Posterior cingulate gyrus (tissue), 11 donors: ENCODE data around the gene ABLIM3.

ENCODE experiments used
- DNase-seq, 10 donors: peaks; one replicate each; pipeline versions ENCODE4 v3.0.0 to v3.0.0-alpha.2; 2020 to 2021; ENCODE audit warnings: mixed read lengths in 3 of 10
- intact Hi-C: fragments of 100-400 bp; cut with DNase I; formaldehyde crosslinking; loops from one replicate; pipeline ENCODE4 v1.15.1; 2023

ABLIM3 gene

DNA sequence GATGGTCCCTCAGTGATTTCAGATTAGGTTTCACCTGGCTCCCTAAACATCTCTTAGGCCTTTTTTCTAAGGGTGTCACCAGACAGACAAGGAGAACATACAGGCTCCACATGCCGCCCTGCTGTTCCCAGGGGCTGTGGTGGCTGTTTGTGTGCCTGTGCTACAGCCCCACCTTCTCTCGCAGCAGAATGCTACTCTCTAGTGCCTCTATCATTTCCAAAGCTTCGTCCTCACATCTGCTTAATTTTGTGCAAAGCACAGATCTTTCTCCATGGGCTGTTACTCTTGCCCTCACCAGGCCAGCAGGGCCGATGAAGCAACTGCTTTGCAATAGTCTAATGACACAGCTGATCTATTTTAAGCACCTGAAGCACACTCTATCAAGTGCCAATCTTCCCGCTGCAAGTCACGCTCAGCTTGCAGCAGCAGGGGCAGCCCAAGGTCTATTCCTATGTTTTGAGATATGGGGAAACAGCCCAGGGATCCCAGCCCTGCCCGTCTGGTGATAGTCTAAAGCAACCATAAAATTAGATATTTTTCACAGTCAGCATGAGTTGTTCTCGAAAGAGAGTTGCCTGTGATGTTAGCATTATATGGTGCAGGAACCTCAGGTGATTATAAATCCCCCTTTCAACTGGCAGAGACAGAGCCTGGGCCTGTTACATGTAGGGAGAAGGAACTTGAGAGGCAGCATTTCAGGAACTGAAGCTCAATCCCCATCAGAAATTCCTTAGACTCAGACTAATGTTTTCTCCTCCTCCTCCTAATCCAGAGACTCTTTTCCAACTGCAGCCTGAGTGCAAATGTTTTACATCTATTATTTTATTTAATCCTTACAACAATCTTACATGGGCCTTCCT lies 12.7 kb downstream of the ABLIM3 start:
- intact Hi-C loops: no loop called here
- DNase-seq: peak in 2 of 10 donors; percentile 3 to 74

- no peak for DNase-seq
- intact Hi-C loops: no loop called here
These were observed 13.4 kb downstream of the ABLIM3 start for GRCh38 chr5:149154650-149155049.

DNA sequence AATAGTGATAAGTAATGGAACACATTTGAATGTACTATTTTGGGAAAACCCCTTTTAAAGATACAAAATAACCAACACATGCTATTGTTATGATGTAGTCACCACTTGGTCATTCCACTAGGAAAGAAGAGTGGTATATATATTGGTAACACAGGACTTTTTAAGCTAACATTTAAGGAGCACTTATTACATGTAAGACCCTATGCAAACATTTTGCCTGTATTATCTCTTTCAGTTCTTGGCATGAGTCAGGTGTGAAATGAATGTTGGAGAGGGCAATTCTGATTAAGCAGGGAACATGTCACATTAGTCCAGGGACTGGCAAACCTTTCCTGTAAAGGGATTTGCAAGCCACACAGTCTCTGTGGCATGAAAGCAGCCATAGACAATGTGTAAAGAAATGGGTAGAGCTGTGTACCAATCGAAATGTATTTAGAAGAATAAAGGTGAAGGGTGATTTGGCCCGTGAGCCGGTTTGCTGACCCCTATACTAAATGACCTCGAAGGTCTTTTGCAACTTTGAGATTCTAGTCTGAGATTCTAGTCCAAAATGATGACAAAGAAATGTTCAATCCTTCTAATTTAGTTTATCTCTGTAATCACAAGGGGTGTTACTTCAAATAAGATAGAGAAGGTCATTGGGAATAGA lies 15.3 kb downstream of the ABLIM3 start:
- DNase-seq: no peak
- intact Hi-C loops: no loop called here

- intact Hi-C loops: no loop called here
- no peak for DNase-seq
These were observed 16.0 kb downstream of the ABLIM3 start for GRCh38 chr5:149157330-149157729.

DNA sequence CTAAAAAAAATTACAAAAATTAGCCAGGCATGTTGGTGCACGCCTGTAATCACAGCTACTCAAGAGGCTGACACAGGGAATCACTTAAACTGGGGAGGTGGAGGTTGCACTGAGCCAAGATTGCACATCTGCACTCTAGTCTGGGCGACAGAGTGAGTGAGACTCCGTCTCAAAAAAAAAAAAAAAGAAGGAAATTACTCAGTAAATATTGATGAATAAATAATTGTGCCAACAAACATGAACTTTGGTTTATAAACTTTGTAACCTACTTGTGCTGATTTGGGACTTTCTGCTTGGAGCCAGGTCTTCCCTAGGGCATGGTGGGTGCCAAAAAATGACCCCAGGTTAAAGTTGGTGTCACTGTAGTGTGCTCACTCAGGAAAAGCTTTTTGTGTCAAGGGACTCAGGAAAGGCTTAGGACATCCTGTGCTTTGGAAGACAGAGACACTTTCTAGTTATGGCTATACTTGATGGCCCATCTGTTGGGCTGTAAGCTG lies 19.0 kb downstream of the ABLIM3 start:
- intact Hi-C loops: no loop called here
- no peak for DNase-seq

- intact Hi-C loops: no loop called here
- DNase-seq: no peak
These were observed 19.9 kb downstream of the ABLIM3 start for GRCh38 chr5:149161026-149161687.

DNA sequence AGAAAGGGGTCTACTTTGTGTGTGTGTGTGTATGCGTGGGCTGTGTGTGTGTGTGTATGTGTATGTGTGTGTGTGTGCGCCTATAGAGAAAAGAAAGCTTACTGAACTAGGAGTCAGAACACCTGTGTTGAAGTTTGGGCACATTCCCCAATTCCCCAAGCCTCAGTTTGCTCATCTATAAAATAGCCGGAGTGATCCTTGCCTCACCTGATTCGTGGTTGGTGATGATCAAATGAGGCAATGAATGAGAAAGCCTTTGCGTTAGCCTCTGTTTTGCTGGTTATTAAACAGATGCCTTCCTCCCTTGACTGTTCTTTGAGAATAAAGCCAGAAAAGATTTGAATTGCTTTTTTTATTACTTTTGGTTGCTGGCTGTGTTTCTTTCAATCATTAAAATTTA lies 20.6 kb downstream of the ABLIM3 start:
- no peak for DNase-seq
- intact Hi-C loops: no loop called here

DNA sequence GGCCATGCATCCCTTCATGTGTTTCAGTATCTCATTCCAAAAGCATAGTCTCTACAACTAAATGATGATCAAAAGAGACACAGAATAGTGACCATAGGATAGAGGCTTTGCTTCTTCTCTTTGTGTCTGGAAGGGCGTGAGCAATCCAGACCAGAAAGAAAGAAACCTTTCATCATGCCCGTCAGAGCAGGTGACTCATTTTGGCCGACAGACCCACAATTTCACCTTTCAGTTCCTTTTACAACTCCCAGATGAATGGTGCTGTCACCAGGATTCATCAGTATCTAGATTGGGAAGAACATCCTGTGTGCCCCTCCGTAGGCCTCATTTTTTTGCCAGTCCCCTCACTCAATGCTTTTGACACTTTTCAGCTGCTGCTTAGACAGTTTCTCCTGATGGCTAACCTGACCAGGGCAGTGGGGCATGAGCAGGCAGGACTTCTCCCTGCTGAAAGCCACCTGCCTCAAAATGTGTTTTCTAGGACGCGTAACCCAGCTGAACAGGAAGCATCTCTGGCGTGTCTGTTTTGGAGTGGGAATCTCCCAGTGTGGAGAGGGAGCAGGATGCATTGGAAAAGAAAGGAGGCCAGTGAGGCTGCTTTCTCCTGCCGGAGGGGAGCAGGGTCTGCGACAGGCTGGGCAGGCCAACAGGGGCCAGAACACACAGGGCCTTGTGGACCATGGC lies 21.2 kb downstream of the ABLIM3 start:
- peak in 1 of 10 donors; percentile 47 for DNase-seq
- intact Hi-C loops: no loop called here

GRCh38 chr5:149164731-149165130 lies 23.4 kb downstream of the ABLIM3 start:
- no peak for DNase-seq
- intact Hi-C loops: no loop called here

GRCh38 chr5:149166128-149166527 lies 24.8 kb downstream of the ABLIM3 start:
- intact Hi-C loops: no loop called here
- no peak for DNase-seq

GRCh38 chr5:149166591-149167100 lies 25.4 kb downstream of the ABLIM3 start:
- no peak for DNase-seq
- intact Hi-C loops: no loop called here

DNA sequence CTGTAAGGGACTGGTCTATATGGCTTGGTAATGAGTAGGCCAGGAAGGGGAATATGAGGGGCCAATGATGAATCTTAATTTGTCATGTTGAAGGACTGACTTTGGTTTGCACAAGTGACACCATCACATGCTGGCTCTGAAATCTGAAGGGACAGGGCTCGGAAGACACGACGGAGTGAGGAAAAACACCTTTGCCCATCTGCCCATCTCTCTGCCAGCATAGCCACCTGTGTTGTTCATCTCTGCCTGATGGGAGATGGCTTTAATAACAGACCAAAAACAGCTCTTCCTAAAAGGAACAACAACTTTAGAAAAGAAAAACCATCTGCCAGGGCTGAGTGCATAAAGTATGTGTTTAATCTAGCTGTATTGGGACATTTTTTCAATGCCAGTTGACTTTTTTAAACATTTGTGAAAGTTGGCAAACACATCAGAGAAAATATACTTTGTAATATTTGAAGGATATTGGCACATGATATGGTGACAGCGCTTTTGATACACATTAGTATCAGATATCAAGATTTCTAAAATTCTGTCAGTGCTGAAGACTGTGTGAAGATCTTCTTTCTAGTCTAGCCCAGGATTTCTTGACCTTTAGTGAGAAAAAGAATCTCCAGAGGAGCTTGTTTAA lies 27.1 kb downstream of the ABLIM3 start:
- DNase-seq: no peak

DNA sequence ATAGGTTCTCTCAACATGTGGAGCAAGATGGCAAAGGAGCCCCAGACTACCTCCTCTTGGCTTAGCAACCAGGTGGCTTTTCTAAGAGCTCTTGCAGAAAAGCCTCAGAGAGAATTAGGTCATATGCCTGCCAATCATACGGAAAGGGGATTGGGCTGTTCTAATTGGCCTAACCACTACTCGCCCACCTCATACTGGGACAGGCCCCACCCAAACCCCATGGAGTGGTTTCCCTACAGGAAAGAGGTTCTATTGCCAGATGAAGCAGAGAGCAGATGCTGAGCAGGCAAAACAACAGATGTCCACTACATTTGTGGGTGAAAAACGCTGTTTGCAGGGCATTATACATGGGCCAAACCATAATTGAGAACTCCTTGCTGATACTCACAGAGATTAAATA lies 29.0 kb downstream of the ABLIM3 start:
- DNase-seq: no peak
- intact Hi-C loops: no loop called here

More for the DNA sequence above, 27.1 kb downstream of the ABLIM3 start:
- intact Hi-C loops: no loop called here

GRCh38 chr5:149172261-149172660 lies 31.0 kb downstream of the ABLIM3 start:
- DNase-seq: no peak
- intact Hi-C loops: no loop called here

DNA sequence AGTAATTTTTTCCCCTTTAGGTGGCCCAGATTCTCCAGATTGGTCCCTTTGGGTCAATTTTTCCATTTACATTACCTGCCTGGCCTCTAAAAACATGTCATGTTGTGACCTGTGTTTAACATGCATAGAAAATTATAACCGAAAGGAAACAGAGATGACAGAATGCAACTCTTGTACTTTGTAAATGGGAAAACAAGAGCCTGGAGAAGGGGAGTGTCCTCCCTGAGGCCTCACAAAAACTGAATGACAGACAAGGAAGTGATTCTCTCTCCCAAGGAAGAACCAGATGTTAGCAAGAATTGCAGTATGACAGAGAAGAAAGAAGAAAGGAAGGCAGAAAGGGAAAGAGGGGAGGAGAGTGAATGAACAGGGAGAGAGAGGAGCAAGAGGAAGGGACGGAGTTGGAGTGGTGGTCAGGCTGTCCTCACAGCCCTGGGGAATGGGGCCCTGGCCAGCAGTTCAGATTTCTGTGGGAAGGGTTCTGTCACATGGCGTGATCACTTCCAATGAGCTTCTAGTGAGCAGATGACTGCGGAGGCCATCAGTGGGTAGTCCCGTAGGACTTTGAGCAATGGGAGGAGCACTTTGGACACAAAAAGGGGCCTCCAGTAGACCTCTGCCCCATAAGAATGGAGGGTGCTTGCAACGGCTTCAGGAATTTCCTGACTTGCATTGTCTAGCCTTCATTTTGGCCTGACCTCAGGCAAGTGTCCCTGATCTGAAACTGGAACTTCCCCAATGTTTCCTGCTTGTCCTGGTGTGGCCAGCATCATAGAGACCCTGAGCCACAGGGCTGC lies 31.6 kb downstream of the ABLIM3 start:
- no peak for DNase-seq
- intact Hi-C loops: no loop called here

DNA sequence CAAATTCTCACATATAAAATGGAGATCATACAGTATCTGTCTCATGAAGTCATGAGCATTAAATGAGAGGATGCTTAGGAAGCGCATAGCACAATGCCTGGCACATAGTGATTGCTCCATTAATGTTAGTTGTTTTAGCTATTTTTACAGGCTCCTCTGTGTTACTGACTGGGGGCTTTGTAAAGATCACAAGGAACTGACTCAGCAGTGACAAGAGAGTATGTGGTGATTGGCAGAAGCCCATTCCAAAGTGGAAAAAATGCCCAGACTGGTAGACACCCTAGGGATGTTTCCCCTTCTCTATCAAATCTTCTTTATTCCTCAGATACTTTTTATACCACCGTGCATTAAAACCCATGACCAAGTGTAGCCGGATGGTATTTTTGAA lies 33.5 kb downstream of the ABLIM3 start:
- intact Hi-C loops: no loop called here

DNA sequence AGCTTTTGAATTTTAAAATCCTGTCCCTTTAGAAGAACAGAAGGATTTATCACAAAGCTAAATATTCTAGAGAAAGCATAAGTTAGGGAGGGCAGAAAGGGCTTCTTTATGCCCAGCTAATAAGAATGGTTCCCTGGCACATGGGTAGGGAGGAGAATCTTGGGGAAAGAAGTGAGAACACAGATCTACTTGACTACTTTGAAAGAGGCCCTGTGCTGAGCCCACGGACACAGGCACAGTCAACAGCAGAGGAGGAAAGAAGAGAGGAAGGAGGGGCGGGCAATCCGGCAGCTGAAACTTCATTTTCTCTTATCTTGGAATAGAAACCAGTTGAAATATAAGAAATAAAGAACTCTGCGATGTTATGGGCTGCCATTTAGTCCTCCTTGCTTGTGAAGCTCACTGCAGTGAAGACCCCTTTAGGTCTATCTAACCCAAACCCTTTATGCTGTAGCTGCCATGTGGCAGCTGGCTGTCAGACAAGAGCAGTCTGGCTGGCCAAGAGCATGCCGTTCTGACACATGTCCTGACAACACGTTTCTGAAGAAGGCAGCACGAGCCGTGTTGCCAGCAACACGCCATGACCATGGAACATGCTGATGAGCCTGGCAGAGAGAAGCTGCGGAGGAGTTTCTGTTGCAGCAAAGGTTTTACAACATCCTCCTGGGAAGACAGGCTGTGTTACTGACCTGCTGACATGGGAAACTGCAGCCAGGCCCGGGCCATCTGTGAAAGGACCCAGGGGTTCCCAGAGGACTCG lies 34.2 kb downstream of the ABLIM3 start:
- DNase-seq: peak in 3 of 10 donors; percentile 26 to 83 (median 81)
- intact Hi-C loops: no loop called here

More for the DNA sequence above, 33.5 kb downstream of the ABLIM3 start:
- DNase-seq: no peak

DNA sequence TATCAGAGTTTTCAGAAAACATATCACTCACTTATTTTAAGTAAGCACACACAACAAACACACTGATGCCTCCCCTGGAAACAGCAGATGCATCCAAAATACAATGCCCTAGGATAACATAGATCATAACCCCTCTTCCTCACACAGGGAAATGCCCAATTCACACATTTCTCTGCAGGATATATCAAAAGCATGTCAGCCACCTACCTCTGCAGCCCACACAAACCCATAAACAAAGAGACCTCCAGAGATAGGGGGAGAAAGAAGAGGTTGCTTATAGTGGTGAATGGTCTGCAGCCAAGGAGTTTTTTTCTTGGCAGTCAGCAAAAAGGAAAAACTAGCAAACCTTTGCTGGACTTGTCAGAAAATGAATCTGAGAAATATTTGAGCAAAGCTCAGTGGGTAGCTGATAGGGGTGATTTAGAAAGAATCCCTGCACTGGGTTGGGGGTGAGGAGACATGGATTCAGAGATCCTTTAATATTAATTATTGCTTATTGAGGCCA lies 36.1 kb downstream of the ABLIM3 start:
- intact Hi-C loops: no loop called here
- no peak for DNase-seq
